Calu3 (cell line): Measurements from ENCODE around the gene RIPK4. TPM values are rescaled to one million over a fixed set of nuclear protein-coding genes. Genes with fewer than 3 reads are reported as not detected.

Source experiments
- BruUV-seq: library from RNA; stranded (reverse); fragments of 400-500 nt; replicated peaks from 2 replicates; lab custom pipeline; 2021; lab: Mats Ljungman, UMichigan
- CTCF ChIA-PET: fragments of 300-600 bp; sonication (Branson Sonifier 250); formaldehyde crosslinking; loops from one replicate; lab custom pipeline; 2022; ENCODE audit warnings: antibody characterized with exemption; lab: Charles Lee
- DNase-seq: peaks from one replicate; pipeline ENCODE4 v3.0.0; 2022
- H3K27ac Mint-ChIP-seq: one replicate; pipeline ENCODE4 v1.8.0; 2022; ENCODE audit warnings: mixed read lengths; ENCODE audit not compliant: unreplicated experiment
- H3K27me3 Mint-ChIP-seq: one replicate; pipeline ENCODE4 v1.8.0; 2022; ENCODE audit warnings: mixed read lengths; ENCODE audit not compliant: unreplicated experiment
- H3K36me3 Mint-ChIP-seq: one replicate; pipeline ENCODE4 v1.8.0; 2022; ENCODE audit warnings: mild to moderate bottlenecking, moderate library complexity, mixed read lengths; ENCODE audit not compliant: insufficient read depth, unreplicated experiment
- H3K4me1 Mint-ChIP-seq: one replicate; pipeline ENCODE4 v1.8.0; 2022; ENCODE audit warnings: mild to moderate bottlenecking, low read depth, mixed read lengths; ENCODE audit not compliant: unreplicated experiment
- H3K4me3 Mint-ChIP-seq: one replicate; pipeline ENCODE4 v1.8.0; 2022; ENCODE audit warnings: mild to moderate bottlenecking, low read depth, moderate library complexity, mixed read lengths; ENCODE audit not compliant: unreplicated experiment
- H3K9me3 Mint-ChIP-seq: one replicate; pipeline ENCODE4 v1.8.0; 2022; ENCODE audit warnings: low read depth, mixed read lengths; ENCODE audit not compliant: unreplicated experiment
- CTCF ChIP-seq: fragments of 200-600 bp; IDR thresholded peaks from one replicate; pipeline ENCODE4 v1.8.0; 2022; ENCODE audit warnings: antibody characterized with exemption; ENCODE audit not compliant: unreplicated experiment
- intact Hi-C: fragments of 100-400 bp; cut with micrococcal nuclease; formaldehyde crosslinking; loops from one replicate; pipeline ENCODE4 v1.10.0; 2022; ENCODE audit not compliant: unreplicated experiment
- total RNA-seq: library from RNA; stranded (reverse); gene quantifications from 2 replicates; pipeline ENCODE4 v1.2.3, GENCODE V29; 2022

Gene RIPK4
- total RNA-seq, 1 experiment from 2014 or later, result 30.3 TPM

GRCh38 chr21:41750532-41751151 is 16.2 kb downstream of the RIPK4 start:
- CTCF ChIA-PET, result interaction anchor here (1.9 kb wide), 1 partner anchor 10 kb away, joined by 8 read pairs; no protein-coding TSS in a partner anchor
- no peak for TF ChIP-seq CTCF
- Mint-ChIP-seq H3K27me3 (no peaks in the 10 kb centered on the region), H3K36me3 (peaks cover 80% of the 10 kb centered on the region), H3K9me3 (no peaks in the 10 kb centered on the region), H3K4me3 (peak overlapping the region; percentile 34), H3K4me1 (peaks cover 31% of the 10 kb centered on the region), H3K27ac (peak overlapping the region; percentile 89)
- no peak for DNase-seq
- intact Hi-C loops, result no loop called here
- BruUV-seq, result no TSS peak

- TF ChIP-seq CTCF, result no peak
- H3K27me3 Mint-ChIP-seq, result no peaks in the 10 kb centered on the region
- H3K4me1 Mint-ChIP-seq, result peaks cover 31% of the 10 kb centered on the region
- no peak overlapping the region for H3K27ac Mint-ChIP-seq
- CTCF ChIA-PET, result no interaction called here
- no peaks in the 10 kb centered on the region for H3K9me3 Mint-ChIP-seq
- no peak for DNase-seq
- no TSS peak for BruUV-seq
- no peak overlapping the region for H3K4me3 Mint-ChIP-seq
- peaks cover 81% of the 10 kb centered on the region for H3K36me3 Mint-ChIP-seq
- intact Hi-C loops, result no loop called here
Measured at GRCh38 chr21:41750051-41750450, 16.8 kb downstream of the RIPK4 start.

GRCh38 chr21:41749286-41749685 is 17.6 kb downstream of the RIPK4 start:
- H3K36me3 Mint-ChIP-seq, result peaks cover 88% of the 10 kb centered on the region
- H3K4me3 Mint-ChIP-seq, result no peak overlapping the region
- CTCF ChIA-PET, result no interaction called here
- DNase-seq, result no peak
- TF ChIP-seq CTCF, result no peak
- no peak overlapping the region for H3K27ac Mint-ChIP-seq
- no peaks in the 10 kb centered on the region for H3K27me3 Mint-ChIP-seq
- intact Hi-C loops, result no loop called here
- peaks cover 31% of the 10 kb centered on the region for H3K4me1 Mint-ChIP-seq
- BruUV-seq, result TSS peak; percentile 1
- H3K9me3 Mint-ChIP-seq, result no peaks in the 10 kb centered on the region

GRCh38 chr21:41747943-41748738 is 18.7 kb downstream of the RIPK4 start:
- BruUV-seq, result no TSS peak
- H3K4me3 Mint-ChIP-seq, result no peak overlapping the region
- CTCF ChIA-PET, result interaction anchor here (1.5 kb wide), 1 partner anchor 30 kb away, joined by 3 read pairs; no protein-coding TSS in a partner anchor
- H3K4me1 Mint-ChIP-seq, result peaks cover 24% of the 10 kb centered on the region
- H3K36me3 Mint-ChIP-seq, result peaks cover 86% of the 10 kb centered on the region
- no peaks in the 10 kb centered on the region for H3K9me3 Mint-ChIP-seq
- H3K27me3 Mint-ChIP-seq, result no peaks in the 10 kb centered on the region
- intact Hi-C loops, result no loop called here
- no peak for DNase-seq
- TF ChIP-seq CTCF, result no peak
- no peak overlapping the region for H3K27ac Mint-ChIP-seq
